Activated CD8-positive, alpha-beta memory T cell treated with anti-CD3 and anti-CD28 coated beads, Interleukin-2, amount 50 U/mL, for 4 hours (primary cell): ENCODE results near the gene IST1.
"Not testable (repeated sequence)": the region's sequence is repeated elsewhere in the genome, so short reads cannot be mapped to it uniquely, and the experiment has no call there.

Experiments
- DNase-seq: peaks from one replicate; pipeline ENCODE4 v3.0.0-alpha.2; 2020

Gene IST1

GRCh38 chr16:71894921-71895678, at the start of gene IST1:
IST1 (plus strand) TSS chr16:71895531; CDS start chr16:71915641, 20,110 bp downstream.
- DNase-seq = peak; percentile 99

- DNase-seq = peak; percentile 92
Measured at GRCh38 chr16:71845639-71846430, 49.5 kb upstream of the IST1 start, which contains the start of gene ATXN1L. ATXN1L (plus strand) TSS chr16:71845976; CDS start chr16:71849741, 3,765 bp downstream.

GRCh38 chr16:71846431-71846830, 48.9 kb upstream of the IST1 start:
- DNase-seq = no peak

GRCh38 chr16:71847096-71847495, 48.2 kb upstream of the IST1 start:
- no peak for DNase-seq

GRCh38 chr16:71848622-71849021, 46.7 kb upstream of the IST1 start:
- DNase-seq = no peak

- no peak for DNase-seq
Measured at GRCh38 chr16:71851746-71852145, 43.6 kb upstream of the IST1 start.

- no peak for DNase-seq
Measured at GRCh38 chr16:71852158-71852557, 43.2 kb upstream of the IST1 start.

GRCh38 chr16:71852561-71852960, 42.8 kb upstream of the IST1 start:
- no peak for DNase-seq

- no peak for DNase-seq
Measured at GRCh38 chr16:71853413-71853812, 41.9 kb upstream of the IST1 start.

- no peak for DNase-seq
Measured at GRCh38 chr16:71854369-71854948, 40.9 kb upstream of the IST1 start.

GRCh38 chr16:71855937-71856662, 39.2 kb upstream of the IST1 start:
- no peak for DNase-seq

GRCh38 chr16:71859762-71860521, 35.4 kb upstream of the IST1 start:
- DNase-seq = no peak

GRCh38 chr16:71863995-71864394, 31.3 kb upstream of the IST1 start:
- no peak for DNase-seq

GRCh38 chr16:71865173-71865863, 30.0 kb upstream of the IST1 start:
- no peak for DNase-seq

- not testable (repeated sequence) for DNase-seq
Measured at GRCh38 chr16:71867175-71867574, 28.2 kb upstream of the IST1 start.

GRCh38 chr16:71867939-71868338, 27.4 kb upstream of the IST1 start:
- DNase-seq = no peak

GRCh38 chr16:71869089-71869488, 26.2 kb upstream of the IST1 start:
- DNase-seq = no peak

- DNase-seq = no peak
Measured at GRCh38 chr16:71870818-71871217, 24.5 kb upstream of the IST1 start.

- DNase-seq = no peak
Measured at GRCh38 chr16:71873199-71873598, 22.1 kb upstream of the IST1 start.

- no peak for DNase-seq
Measured at GRCh38 chr16:71878911-71879310, 16.4 kb upstream of the IST1 start.

- DNase-seq = no peak
Measured at GRCh38 chr16:71880176-71880575, 15.2 kb upstream of the IST1 start.
